HCEC 1CT (cell line): ENCODE measurements around the gene RS1.

Source experiments
- DNase-seq: peaks from one replicate; pipeline ENCODE4 v3.0.0-alpha.2; 2017

The RS1 gene

DNA sequence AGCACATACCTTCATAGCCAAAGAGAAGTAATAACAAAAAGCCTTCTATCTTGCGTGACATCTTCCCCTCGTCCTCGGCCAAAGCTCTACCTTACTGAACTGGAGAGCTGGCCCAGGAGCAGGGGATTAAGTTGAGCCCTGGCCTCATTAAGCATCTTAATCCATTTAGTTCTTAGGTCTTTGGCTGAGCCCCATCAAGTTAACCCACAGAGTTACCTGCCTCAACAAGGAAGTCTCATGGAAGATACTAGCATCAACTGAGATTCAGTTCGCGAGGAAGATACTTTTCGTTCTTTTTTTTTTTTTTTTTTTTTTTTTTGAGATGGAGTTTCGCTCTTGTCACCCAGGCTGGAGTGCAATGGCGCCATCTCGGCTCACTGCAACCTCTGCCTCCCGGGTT, at the start of gene RS1:
TSS of gene RS1 (minus strand) at position 101 of the 400 bp plus-strand sequence. CDS start at position 61, 40 bp downstream.
- DNase-seq, result no peak

- no peak for DNase-seq
Observed at GRCh38 chrX:18719852-18720251, 47.9 kb upstream of the RS1 start.

- DNase-seq, result no peak
Observed at GRCh38 chrX:18714910-18715309, 43.0 kb upstream of the RS1 start.

DNA sequence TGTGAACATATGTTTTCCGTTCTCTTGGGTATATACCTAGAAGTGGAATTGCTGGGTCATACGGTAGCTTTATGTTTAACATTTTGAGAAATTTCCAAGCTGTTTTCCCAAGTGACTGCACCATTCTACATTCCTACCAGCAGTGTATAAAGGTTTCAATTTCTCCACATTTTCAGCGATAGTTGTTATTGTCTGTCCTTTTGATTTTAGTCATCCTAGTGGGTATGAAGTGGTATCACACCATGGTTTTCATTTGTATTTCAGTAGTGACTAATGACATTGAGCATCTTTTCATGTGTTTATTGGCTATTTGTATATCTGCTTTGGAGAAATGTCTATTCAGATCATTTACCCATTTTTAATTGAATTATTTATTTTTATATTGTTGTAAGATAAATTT, 37.9 kb upstream of the RS1 start:
- no peak for DNase-seq

DNA sequence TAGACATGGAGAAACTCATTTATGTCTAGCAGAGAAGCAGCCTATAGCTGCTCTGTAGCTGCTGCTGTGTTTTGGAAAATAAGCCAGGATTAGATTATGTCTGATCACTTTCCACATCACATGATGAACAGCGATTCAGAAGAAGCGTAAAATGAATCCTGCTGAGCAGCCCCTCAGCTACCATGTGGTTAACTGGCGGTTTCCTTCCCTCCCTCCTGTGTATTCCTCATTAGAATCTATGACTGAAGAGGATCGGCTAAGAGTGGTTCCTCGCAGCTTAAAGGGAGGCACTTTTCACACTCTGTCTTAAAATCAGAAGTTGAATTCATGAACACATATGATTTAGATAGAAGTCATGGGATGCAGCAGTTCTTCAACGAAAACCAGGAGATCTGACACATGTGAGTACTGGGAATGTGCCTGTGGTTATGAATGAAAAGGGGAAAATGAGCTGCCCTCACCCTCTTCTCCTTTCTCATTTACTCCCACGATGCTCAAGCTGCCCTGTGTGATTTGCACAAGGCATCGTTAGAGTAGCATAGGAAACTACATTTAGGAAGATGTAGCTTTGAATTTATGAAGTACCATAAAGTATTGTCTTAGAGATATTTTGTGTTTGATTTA, 35.6 kb upstream of the RS1 start, which contains the start of gene PPEF1:
TSS of gene PPEF1 (plus strand) at position 220 of the 624 bp plus-strand sequence. CDS start at position 356, 136 bp downstream.
- DNase-seq, result no peak

- DNase-seq, result peak; percentile 36
Observed at GRCh38 chrX:18702362-18703195, 30.7 kb upstream of the RS1 start.

GRCh38 chrX:18701621-18702361, 29.9 kb upstream of the RS1 start:
- DNase-seq, result no peak

- no peak for DNase-seq
Observed at GRCh38 chrX:18698737-18699650, 27.1 kb upstream of the RS1 start.

DNA sequence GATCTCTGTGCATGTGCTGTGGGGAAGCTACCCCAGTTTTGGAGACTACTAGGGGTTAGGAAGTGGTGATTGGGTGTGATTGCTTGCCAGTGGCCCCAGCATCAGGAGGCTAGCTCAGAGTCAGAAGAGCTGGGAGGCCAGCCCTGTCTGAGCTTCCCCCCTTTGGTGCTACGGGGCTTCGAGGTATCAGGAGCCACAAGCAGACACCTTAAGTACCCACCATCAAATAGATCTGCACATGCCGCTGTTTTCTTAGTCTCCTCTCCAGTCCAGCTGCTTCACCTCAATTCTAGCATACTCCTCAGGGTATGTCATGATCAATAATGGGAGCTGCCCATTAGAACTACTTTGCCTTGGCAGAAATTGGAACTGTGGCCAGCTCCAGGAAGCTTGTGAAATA, 24.7 kb upstream of the RS1 start:
- no peak for DNase-seq

DNA sequence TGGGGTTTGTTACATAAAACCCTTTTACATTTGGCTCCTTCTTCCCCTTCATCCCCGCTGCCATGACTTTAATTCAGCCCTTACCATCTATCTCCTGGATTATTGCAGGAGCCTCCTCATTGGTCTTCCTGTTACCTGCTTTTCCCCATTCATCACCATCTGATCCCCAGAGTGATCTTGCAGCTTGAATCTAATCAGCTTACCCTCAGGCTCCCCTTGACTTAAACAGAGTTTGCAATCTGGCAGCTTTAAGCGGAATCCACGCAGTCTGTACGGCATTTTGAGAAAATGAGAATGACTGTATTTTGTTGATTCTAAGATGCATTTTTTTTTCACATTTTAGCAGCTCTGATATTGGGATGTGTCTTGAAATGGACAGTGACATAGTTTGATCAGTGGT, 20.6 kb upstream of the RS1 start:
- DNase-seq, result no peak

- DNase-seq, result no peak
Observed at GRCh38 chrX:18691431-18691830, 19.5 kb upstream of the RS1 start.

DNA sequence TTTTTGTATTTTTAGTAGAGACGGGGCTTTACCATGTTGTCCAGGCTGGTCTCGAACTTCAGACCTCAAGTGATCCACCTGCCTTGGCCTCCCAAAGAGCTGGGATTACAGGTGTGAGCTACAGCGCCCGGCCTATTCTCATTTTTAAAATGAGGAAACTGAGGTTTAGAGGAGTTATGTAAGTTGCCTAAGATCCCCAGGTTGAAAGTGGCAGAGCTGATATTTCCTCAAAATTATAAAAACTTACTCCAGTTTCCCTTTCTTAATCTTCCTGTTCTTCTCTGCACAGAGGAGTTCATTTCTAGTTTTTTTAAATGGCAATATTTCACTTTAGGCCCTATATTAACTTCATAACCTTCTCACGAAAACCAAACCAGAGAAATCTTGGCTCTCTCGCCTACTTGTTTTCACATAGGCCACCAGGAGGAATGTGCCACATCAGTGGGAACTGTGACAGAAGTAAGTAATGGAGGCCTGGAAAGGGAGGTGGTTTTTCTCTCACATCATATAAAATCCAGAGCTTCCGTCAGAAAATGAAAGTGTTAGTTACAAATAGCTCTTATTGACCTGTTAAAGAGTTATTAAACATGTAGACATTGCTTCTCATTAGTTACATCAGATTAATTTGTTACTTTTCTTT, 16.1 kb upstream of the RS1 start:
- DNase-seq, result no peak

GRCh38 chrX:18682979-18683387, 11.1 kb upstream of the RS1 start:
- no peak for DNase-seq

- no peak for DNase-seq
Observed at GRCh38 chrX:18681996-18682395, 10.1 kb upstream of the RS1 start.

DNA sequence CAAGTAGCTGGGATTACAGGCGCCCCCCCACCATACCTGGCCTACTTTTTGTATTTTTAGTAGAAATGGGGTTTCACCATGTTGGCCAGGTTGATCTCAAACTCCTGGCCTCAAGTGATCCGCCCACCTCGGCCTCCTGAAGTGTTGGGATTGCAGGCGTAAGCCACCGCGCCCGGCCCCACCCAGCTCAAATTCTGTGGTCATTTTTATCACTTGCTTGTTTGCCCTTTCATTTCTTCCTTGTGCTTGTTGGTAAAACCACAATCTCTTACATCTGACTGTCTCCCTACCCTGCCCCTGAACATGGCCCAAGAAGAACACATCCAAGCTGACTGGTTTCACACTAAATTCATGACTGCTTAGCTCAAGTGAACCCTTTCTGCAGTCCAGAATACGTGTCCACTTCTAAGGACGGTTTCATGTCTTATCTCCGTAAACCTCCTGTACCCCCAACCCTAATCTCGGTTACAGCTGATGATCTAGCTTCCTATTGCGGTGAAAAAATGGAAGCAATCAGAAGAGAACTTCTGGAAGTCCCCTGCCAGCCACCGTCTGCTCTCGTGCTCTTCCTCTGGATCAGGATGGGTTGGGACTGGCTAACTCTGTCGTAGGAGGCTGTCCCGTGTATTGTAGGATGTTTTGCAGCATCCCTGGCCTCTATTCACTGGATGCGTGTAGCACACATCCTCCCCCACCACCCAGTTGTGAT, 5.4 kb upstream of the RS1 start:
- no peak for DNase-seq

DNA sequence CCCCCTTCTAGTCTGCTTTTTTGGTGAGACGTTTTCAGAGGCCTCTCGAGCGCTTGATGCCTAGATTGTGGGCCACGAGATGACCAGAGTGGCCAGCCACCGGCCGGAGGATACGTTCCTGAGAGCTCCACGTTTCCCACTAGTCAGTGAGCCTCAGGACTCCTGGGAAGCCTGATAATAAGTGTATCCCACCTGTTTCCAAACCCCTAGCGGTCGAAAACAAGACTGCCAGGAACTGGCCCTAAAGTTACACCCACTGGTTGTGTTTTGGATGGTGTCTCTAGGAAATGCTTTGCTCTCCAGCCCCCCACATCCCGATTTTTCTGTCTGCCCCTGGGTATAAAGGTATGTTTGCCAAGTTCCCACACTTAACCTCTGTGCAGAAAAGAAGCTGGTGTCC, 4.6 kb upstream of the RS1 start:
- no peak for DNase-seq

GRCh38 chrX:18676050-18676449, 4.1 kb upstream of the RS1 start:
- DNase-seq, result no peak

GRCh38 chrX:18674788-18675735, 3.2 kb upstream of the RS1 start:
- DNase-seq, result peak; percentile 40

DNA sequence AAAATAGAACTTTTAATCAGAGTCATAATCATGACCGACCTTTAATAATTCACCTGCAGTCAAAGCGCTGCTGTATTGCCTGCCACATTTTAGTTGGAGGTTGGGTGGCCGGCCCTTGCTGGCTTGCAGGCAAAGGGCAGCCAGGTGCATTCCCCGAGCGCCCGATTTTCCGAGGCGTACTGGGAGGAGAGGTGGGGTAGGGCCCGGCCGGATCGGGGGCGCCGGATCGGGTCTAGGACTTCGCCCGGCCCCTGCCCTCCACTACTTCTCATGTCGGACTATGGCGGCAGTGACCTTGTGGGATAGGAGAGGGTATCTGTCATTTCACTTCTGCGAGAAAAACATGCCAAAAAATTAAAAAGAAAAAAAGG, 2.5 kb upstream of the RS1 start:
- no peak for DNase-seq
